ENCODE measurements around the gene INTS12.

DNA sequence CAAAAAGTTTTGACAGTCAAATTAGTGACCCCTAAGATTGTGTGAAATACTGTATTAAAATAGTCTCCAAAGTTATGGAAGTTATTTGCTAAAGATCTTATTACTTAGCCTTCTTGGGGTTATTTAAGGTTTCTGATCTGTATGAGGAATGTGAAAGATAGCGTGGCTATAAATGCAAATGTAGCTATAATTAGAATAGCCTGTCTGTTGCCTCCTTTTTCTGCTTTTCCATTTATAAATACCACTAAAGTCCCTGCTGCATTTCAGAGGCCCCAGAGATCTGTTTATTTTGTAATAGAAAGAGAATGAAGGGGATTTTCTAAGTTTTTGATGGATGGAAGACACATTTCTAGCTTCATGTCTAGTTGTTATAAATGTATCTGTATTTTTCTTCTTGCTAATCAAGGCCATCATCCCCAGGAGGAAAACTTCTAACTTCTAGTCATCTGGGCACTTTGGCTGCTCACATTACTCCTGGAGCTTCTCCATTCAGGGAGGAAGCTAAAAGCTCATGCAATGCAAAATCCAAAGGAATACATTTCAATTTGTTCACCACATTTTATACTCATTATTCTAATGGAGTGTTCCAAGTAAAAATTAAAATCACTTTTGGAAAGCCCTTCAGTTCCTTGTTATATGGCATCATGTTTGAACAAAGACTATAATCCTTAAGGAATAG is 73.9 kb downstream of the INTS12 start:
- TF ChIP-seq MAX (IDR thresholded peaks at IDR 0.05) (no peak), EP300 (IDR thresholded peaks at IDR 0.05; ENCODE audit: borderline replicate concordance) (no peak), USF1 (IDR thresholded peaks at IDR 0.05) (no peak), TAF1 (IDR thresholded peaks at IDR 0.05; ENCODE audit: low read depth) (no peak), EGR1 (IDR thresholded peaks at IDR 0.05) (no peak)
- TF ChIP-seq, protein P1, sequence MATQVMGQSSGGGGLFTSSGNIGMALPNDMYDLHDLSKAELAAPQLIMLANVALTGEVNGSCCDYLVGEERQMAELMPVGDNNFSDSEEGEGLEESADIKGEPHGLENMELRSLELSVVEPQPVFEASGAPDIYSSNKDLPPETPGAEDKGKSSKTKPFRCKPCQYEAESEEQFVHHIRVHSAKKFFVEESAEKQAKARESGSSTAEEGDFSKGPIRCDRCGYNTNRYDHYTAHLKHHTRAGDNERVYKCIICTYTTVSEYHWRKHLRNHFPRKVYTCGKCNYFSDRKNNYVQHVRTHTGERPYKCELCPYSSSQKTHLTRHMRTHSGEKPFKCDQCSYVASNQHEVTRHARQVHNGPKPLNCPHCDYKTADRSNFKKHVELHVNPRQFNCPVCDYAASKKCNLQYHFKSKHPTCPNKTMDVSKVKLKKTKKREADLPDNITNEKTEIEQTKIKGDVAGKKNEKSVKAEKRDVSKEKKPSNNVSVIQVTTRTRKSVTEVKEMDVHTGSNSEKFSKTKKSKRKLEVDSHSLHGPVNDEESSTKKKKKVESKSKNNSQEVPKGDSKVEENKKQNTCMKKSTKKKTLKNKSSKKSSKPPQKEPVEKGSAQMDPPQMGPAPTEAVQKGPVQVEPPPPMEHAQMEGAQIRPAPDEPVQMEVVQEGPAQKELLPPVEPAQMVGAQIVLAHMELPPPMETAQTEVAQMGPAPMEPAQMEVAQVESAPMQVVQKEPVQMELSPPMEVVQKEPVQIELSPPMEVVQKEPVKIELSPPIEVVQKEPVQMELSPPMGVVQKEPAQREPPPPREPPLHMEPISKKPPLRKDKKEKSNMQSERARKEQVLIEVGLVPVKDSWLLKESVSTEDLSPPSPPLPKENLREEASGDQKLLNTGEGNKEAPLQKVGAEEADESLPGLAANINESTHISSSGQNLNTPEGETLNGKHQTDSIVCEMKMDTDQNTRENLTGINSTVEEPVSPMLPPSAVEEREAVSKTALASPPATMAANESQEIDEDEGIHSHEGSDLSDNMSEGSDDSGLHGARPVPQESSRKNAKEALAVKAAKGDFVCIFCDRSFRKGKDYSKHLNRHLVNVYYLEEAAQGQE (IDR thresholded peaks at IDR 0.05; ENCODE audit: low read depth) = no peak

All from Ishikawa (cell line).